Pancreas (tissue), 10 donors: ENCODE measurements around the gene IRF2. TPM values are rescaled to one million over a fixed set of nuclear protein-coding genes. Genes with fewer than 3 reads are reported as not detected.

ENCODE experiments used
- ATAC-seq, 4 donors: fragments of 200-7000 bp; cut with Tn5 transposase; one replicate each; pipeline versions ENCODE4 v1.8.0 to v1.9.1; 2020; ENCODE audit warnings: mild to moderate bottlenecking in 4 of 4, moderate library complexity in 4 of 4
- DNase-seq, 6 donors: peaks; one replicate each; pipeline ENCODE4 v3.0.0-alpha.2; 2020
- FAIRE-seq: peaks from 2 replicates; lab custom pipeline; 2012; peaks lifted over from hg19 to GRCh38; lab: Jason Lieb, UNC
- H3K27ac ChIP-seq, 4 donors: fragments of 200-600 bp; sonication (generic); 1 replicate in 3 of 4; 2 replicates in 1 of 4; pipeline versions ENCODE4 v1.5.0 to v1.8.0; 2020
- H3K27me3 ChIP-seq, 4 donors: fragments of 200-600 bp; one replicate each; pipeline ENCODE4 v1.8.0; 2021
- H3K36me3 ChIP-seq, 3 donors: fragments of 200-600 bp; sonication (generic) in 1 of 3; one replicate each; pipeline versions ENCODE4 v1.5.0 to v1.8.0; 2020 to 2021
- H3K4me1 ChIP-seq, 3 donors: fragments of 200-600 bp; one replicate each; pipeline ENCODE4 v1.8.0; 2021
- H3K4me3 ChIP-seq, 4 donors: fragments of 200-600 bp; sonication (generic) in 2 of 4; one replicate each; pipeline versions ENCODE4 v1.5.0 to v1.8.0; 2020 to 2021
- H3K9me3 ChIP-seq, 4 donors: fragments of 200-600 bp; one replicate each; pipeline ENCODE4 v1.8.0; 2021
- WGBS, 2 donors: extraction: QIAGEN DNeasy Blood & Tissue Kit; methylation state at CpG; one replicate each; pipeline ENCODE4 v1.1.7; 2013; 5-methylcytosine and 5-hydroxymethylcytosine counted together
- intact Hi-C, 3 donors: fragments of 100-400 bp; cut with DNase I; formaldehyde crosslinking; loops; one replicate each; pipeline versions ENCODE4 v1.11.1 to v1.14.2; 2022
- polyA plus RNA-seq, 2 donors: library from polyadenylated mRNA; stranded (reverse); fragments of 200-250 nt; gene quantifications; one replicate each; pipeline ENCODE4 v1.2.3, GENCODE V29; 2013
- total RNA-seq, 6 donors: library from RNA; stranded (reverse); fragmentation: NEBNext Ultra II Directional in 4 of 6; extraction: Animal tissue kit (Norgen Biotek cat#: 25700) in 4 of 6; gene quantifications; one replicate each; pipeline versions ENCODE4 v1.2.1 to v1.2.4, GENCODE V29; 2021 to 2023
- TF ChIP-seq, protein P1 (sequence below), 4 donors: fragments of 200-600 bp; sonication (generic) in 3 of 4; IDR thresholded peaks; one replicate each; pipeline versions ENCODE4 v1.5.0 to v1.8.0; 2021; ENCODE audit warnings: antibody characterized with exemption in 4 of 4
- donor health status: healthy with polysubstance abuse.
- donor health status: DM: no; HTN: no; CAD: no; lungs with moderate emphysema.
- donor health status: DM: no; HTN: no; CAD: no.
- donor health status: control.
- donor health status: control.
- donor health status: Bipolar disorder and iron deficiency.
- donor health status: DM: yes; HTN: yes; CAD: no.
- donor health status: DM: no; HTN: no; CAD: no.
- donor health status: DM: no; HTN: no; CAD: no.
- donor health status: DM: yes; HTN: yes; CAD: no.

IRF2 gene
- total and polyA plus RNA-seq, 8 donors = 6.8 to 32.3 (median 12.3) TPM

DNA sequence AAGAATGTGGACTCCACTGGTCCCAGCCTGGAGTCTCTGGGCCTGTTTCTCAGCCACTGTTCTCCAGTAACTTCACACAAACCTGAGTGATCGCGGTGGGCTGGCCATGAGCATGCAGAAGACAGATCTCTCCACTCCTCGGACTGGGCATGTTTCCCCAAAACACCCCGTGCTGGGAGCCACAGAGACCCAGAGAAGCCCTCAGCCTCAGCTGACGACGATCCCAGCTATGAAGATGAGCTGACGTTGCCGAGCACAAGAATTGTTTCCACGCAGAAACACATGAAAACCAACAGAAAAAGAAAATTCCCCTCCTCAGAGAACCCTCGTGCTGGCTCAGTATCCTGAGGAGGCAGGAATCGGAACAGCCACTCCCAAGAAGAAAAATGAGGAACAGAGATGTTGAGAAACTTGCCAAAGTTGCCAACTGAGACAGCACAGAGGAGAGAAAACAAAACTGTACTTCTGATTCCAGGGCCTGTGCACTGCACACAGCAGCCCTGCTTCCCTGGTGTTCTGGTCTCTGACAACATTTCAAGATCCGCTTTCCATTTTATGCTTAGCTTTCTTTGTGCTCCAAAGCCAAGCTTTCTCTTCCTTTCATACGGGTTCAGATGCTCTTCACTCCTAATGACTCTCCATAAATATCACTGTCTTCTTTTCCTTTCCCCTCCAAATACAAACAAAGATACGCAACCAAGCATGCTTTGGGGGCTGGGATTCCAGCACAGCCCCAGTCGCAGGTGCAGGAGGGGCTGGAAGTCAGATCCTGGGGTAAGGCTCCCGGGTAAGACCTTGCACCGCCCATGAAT, 81.4 kb downstream of the IRF2 start:
- Histone ChIP-seq H3K27me3 (no peaks in the 10 kb centered on the region), H3K4me3 (no peak overlapping the region), H3K9me3 (no peaks in the 10 kb centered on the region), H3K36me3 (peaks cover 0 to 45% (median 0%) of the 10 kb centered on the region in 3 donors), H3K27ac (no peak overlapping the region), H3K4me1 (no peaks in the 10 kb centered on the region)
- DNase-seq (peak in 1 of 6 donors; percentile 26), FAIRE-seq (no peak), ATAC-seq (peak in 3 of 4 donors; percentile 52 to 80 (median 71))
- TF ChIP-seq, protein P1, sequence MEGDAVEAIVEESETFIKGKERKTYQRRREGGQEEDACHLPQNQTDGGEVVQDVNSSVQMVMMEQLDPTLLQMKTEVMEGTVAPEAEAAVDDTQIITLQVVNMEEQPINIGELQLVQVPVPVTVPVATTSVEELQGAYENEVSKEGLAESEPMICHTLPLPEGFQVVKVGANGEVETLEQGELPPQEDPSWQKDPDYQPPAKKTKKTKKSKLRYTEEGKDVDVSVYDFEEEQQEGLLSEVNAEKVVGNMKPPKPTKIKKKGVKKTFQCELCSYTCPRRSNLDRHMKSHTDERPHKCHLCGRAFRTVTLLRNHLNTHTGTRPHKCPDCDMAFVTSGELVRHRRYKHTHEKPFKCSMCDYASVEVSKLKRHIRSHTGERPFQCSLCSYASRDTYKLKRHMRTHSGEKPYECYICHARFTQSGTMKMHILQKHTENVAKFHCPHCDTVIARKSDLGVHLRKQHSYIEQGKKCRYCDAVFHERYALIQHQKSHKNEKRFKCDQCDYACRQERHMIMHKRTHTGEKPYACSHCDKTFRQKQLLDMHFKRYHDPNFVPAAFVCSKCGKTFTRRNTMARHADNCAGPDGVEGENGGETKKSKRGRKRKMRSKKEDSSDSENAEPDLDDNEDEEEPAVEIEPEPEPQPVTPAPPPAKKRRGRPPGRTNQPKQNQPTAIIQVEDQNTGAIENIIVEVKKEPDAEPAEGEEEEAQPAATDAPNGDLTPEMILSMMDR (IDR thresholded peaks at IDR 0.05) = no peak
- WGBS, 2 donors = 90 to 91% methylated on average over 17 of the region's 17 CpGs
- intact Hi-C loops = no loop called here

DNA sequence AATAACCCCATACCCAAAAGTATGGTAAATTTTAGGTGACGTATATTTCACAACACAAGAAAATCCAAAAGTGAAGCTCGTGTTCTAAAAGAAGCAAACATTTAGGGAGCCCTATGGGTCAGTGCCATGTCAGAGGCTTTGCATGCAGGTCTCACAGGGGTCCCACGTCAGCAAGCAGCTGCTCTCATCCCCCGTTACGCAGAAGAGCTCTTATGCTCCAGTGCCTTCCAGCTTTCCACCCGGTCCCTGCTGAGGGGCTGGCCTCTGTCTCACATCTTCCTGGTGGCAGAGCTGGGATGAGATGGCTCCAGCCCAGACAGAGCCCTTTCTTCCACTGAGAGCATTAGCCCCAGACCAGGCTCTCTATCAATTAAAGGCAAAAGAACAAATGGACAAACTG, 82.0 kb downstream of the IRF2 start:
- no peaks in the 10 kb centered on the region for H3K9me3 ChIP-seq
- ATAC-seq = no peak
- no peaks in the 10 kb centered on the region for H3K27me3 ChIP-seq
- DNase-seq = no peak
- H3K27ac ChIP-seq = no peak overlapping the region
- no peaks in the 10 kb centered on the region for H3K4me1 ChIP-seq
- TF ChIP-seq, protein P1 (IDR thresholded peaks at IDR 0.05) = no peak
- H3K36me3 ChIP-seq = peaks cover 0 to 45% (median 0%) of the 10 kb centered on the region in 3 donors
- H3K4me3 ChIP-seq = no peak overlapping the region
- WGBS, 2 donors = 91 to 97% methylated on average over 6 of the region's 6 CpGs
- intact Hi-C loops = no loop called here
- FAIRE-seq = no peak

DNA sequence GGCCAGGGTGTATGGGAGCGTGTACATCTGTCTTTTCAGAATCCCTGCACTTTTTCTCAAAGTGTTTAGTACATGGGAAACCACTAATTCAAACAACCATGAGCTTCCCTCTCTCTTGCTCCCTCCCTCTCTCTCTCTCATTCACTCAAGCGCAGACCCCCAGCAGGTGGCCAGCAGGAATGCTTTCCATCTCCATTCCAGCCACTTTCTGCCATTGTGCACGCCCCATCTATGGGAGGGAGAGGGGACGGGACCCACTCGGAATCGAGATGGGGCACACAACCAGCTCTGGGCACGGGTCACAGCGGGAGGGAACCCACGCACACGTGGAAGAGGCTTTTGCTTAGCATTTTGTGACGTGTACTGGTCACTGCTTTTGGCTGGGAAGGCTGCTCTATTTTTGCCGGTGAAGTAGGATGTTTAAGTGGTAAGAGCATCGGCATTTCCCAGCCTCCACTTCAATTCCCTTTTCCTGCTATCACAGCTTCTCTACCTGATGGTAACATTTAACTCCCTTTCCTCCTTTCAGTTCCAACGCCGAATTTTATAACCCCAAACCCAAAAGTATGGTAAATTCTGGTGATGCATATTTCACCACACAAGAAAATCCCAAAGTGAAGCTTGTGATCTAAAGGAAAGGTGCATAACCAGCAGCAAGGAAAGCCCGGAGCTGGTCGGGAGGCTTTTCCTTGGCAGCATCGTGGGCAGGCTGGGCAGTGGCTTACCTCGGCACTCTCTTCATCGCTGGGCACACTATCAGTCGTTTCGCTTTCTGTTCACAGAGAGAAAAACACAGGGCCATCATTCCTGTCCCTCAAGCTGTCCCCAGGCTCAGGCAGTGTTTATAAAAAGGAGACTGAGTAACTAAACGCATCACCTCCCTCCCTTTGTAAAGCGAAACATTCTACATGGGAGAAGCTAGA, 84.1 kb downstream of the IRF2 start:
- Histone ChIP-seq H3K36me3 (peaks cover 0 to 45% (median 0%) of the 10 kb centered on the region in 3 donors), H3K27ac (no peak overlapping the region), H3K4me1 (peaks cover 3 to 17% (median 9%) of the 10 kb centered on the region in 3 donors), H3K27me3 (no peaks in the 10 kb centered on the region), H3K4me3 (no peak overlapping the region), H3K9me3 (no peaks in the 10 kb centered on the region)
- FAIRE-seq = no peak
- TF ChIP-seq, protein P1 (IDR thresholded peaks at IDR 0.05) = no peak
- ATAC-seq = no peak
- no peak for DNase-seq
- WGBS, 2 donors = 84 to 87% methylated on average over 24 of the region's 24 CpGs
- intact Hi-C loops = no loop called here

DNA sequence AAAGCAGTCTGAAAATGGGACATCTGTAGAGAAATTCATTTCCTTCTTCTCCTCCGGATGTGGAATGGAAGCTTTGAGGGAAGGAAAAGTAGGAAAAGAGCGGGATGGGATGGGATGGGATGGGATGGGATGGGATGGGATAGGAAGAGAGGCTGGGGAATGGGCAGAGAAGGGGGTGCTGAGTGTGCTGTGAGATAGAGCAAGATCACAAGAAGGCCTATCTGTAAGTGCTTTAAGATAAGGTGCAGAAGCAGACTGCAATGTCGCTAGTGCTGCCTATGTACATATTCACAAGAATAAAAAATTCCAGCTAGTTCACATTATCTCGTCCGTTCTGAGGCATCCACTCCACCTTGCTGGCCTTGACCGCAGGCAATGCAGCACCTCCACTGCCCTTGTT, 86.2 kb downstream of the IRF2 start:
- 89 to 92% methylated on average over 6 of the region's 6 CpGs for WGBS, 2 donors

More for the DNA sequence above, 86.2 kb downstream of the IRF2 start:
- Histone ChIP-seq H3K27ac (no peak overlapping the region), H3K4me3 (no peak overlapping the region), H3K4me1 (peaks cover 17 to 38% (median 30%) of the 10 kb centered on the region in 3 donors), H3K27me3 (no peaks in the 10 kb centered on the region), H3K9me3 (no peaks in the 10 kb centered on the region), H3K36me3 (peaks cover 0 to 39% (median 0%) of the 10 kb centered on the region in 3 donors)
- TF ChIP-seq, protein P1 (IDR thresholded peaks at IDR 0.05) = no peak
- ATAC-seq = no peak
- FAIRE-seq = no peak
- intact Hi-C loops = no loop called here
- DNase-seq = no peak
